GM10266 (cell line): ENCODE measurements around the gene PTDSS2.
"Not testable (repeated sequence)": the region's sequence is repeated elsewhere in the genome, so short reads cannot be mapped to it uniquely, and the experiment has no call there.

Experiments used
- DNase-seq: peaks from one replicate; pipeline ENCODE4 v3.0.0; 2012; ENCODE audit errors: extremely low spot score
- CTCF ChIP-seq: IDR thresholded peaks from 2 replicates; pipeline ENCODE4 v1.5.1; 2012; ENCODE audit warnings: mild to moderate bottlenecking, low read depth; ENCODE audit not compliant: control insufficient read depth, insufficient read depth; ENCODE audit errors: missing control alignments

Gene PTDSS2

GRCh38 chr11:465896-466530 is 15.9 kb downstream of the PTDSS2 start:
- TF ChIP-seq CTCF: no peak
- DNase-seq: no peak

DNA sequence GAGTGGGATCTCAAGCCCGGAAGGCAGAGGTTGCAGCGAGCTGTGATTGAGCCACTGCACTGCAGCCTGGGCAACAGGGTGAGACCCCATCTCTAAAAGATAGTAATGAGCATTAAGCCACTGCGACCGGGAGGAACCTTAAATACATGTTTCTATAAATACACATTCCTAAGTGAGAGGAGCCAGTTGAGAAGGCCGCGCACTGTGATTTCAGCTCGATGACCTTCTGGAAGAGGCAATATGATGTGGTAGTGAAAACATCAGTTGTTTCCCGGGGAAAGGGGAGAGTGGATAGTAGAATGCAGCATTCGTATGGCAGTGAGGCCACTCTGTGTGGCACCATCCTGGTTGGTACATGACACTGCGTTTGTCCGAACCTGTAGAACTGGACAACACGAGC is 18.0 kb downstream of the PTDSS2 start:
- TF ChIP-seq CTCF: no peak
- DNase-seq: no peak

DNA sequence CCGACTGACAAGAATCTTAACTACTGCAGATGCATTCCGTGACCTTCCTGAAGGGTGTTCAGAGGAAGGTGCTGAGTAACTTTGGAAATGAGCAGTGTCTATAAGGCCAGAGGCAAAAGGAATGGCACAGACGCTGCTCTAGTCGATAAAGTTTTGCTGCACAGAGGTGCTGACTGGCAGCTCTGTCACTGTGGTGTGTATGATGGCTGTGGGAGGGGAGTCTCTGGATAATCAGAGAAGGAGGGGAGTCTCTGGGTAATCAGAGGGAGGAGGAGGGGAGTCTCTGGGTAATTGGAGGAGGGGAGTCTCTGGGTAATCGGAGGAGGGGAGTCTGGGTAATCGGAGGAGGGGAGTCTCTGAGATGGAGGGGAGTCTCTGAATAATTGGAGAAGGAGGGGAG is 18.4 kb downstream of the PTDSS2 start:
- no peak for TF ChIP-seq CTCF
- no peak for DNase-seq

GRCh38 chr11:469026-469683 is 19.1 kb downstream of the PTDSS2 start:
- DNase-seq: not testable (repeated sequence)

- no peak for DNase-seq
- TF ChIP-seq CTCF: no peak
Observed at GRCh38 chr11:469684-470560, 19.8 kb downstream of the PTDSS2 start.

DNA sequence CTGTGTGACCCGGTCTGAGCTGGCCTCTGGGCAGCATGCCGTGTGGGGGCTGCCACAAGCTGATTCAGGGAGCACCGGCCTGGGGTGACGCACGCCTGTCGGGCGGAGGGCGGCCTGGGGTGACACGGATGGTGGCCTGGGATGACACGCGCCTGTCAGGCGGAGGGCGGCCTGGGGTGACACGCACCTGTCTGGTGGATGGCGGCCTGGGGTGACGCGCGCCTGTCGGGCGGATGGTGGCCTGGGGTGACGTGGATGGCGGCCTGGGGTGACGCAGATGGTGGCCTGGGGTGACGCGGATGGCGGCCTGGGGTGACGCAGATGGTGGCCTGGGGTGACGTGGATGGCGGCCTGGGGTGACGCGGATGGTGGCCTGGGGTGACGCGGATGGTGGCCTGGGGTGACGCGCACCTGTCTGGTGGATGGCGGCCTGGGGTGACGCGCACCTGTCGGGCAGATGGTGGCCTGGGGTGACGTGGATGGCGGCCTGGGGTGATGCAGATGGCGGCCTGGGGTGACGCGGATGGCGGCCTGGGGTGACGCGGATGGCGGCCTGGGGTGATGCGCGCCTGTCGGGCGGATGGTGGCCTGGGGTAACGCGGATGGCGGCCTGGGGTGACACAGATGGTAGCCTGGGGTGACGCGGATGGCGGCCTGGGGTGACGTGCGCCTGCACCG is 21.5 kb downstream of the PTDSS2 start:
- no peak for DNase-seq
- no peak for TF ChIP-seq CTCF

GRCh38 chr11:472272-472671 is 22.2 kb downstream of the PTDSS2 start:
- no peak for DNase-seq
- no peak for TF ChIP-seq CTCF
